Upper lobe of left lung (tissue), 6 donors: ENCODE measurements around the gene EVA1B. TPM values are rescaled to one million over a fixed set of nuclear protein-coding genes. Genes with fewer than 3 reads are reported as not detected.

ENCODE experiments used
- ATAC-seq, 2 donors: fragments of 200-7000 bp; cut with Tn5 transposase; one replicate each; pipeline ENCODE4 v1.9.1; 2022; ENCODE audit warnings: mild to moderate bottlenecking in 2 of 2, moderate library complexity in 2 of 2; ENCODE audit not compliant: low FRiP score in 2 of 2
- DNase-seq, 2 donors: peaks; one replicate each; pipeline ENCODE4 v3.0.0-alpha.2; 2019 to 2020
- H3K27ac ChIP-seq, 4 donors: fragments of 200-600 bp; sonication (generic); one replicate each; pipeline ENCODE4 v1.5.1; 2016 to 2019
- H3K27me3 ChIP-seq, 4 donors: fragments of 200-600 bp; sonication (generic); one replicate each; pipeline ENCODE4 v1.5.1; 2017 to 2019
- H3K36me3 ChIP-seq, 4 donors: fragments of 200-600 bp; sonication (generic); one replicate each; pipeline ENCODE4 v1.5.1; 2016 to 2019
- H3K4me1 ChIP-seq, 4 donors: fragments of 200-600 bp; sonication (generic); one replicate each; pipeline ENCODE4 v1.5.1; 2018 to 2019
- H3K4me3 ChIP-seq, 4 donors: fragments of 200-600 bp; sonication (generic); one replicate each; pipeline ENCODE4 v1.5.1; 2017 to 2019; ENCODE audit warnings: mild to moderate bottlenecking in 2 of 4, moderate library complexity in 1 of 4
- H3K9me3 ChIP-seq, 4 donors: fragments of 200-600 bp; sonication (generic); one replicate each; pipeline ENCODE4 v1.5.1; 2018 to 2019
- EP300 ChIP-seq, 4 donors: sonication (generic); formaldehyde crosslinking; IDR thresholded peaks; one replicate each; pipeline ENCODE4 v1.5.1; 2017; ENCODE audit warnings: antibody characterized with exemption in 4 of 4, control low read depth in 2 of 4
- POLR2A ChIP-seq, 4 donors: fragments of 450-650 bp; IDR thresholded peaks; one replicate each; pipeline ENCODE4 v1.5.1; 2016 to 2017; ENCODE audit warnings: antibody characterized with exemption in 4 of 4, mild to moderate bottlenecking in 2 of 4
- POLR2AphosphoS5 ChIP-seq, 2 donors: sonication (generic); formaldehyde crosslinking; IDR thresholded peaks; one replicate each; pipeline ENCODE4 v1.5.1; 2017; ENCODE audit warnings: antibody characterized with exemption in 2 of 2
- WGBS, 2 donors: methylation state at CpG; one replicate each; pipeline ENCODE4 v1.1.5; 2017 to 2018; 5-methylcytosine and 5-hydroxymethylcytosine counted together
- total RNA-seq, 6 donors: library from RNA; depleted of rRNA in 4 of 6; stranded (reverse); fragments of >200 nt in 4 of 6; gene quantifications; one replicate each; pipeline versions ENCODE4 v1.1.0 to v1.2.1, GENCODE V29; 2016 to 2021
- TF ChIP-seq, protein P1 (sequence below), 6 experiments: fragments of 450-650 bp in 4 of 6; fragments of 200-600 bp in 2 of 6; sonication (generic) in 2 of 6; IDR thresholded peaks; one replicate each; pipeline ENCODE4 v1.5.1; 2016 to 2019; ENCODE audit warnings: antibody characterized with exemption in 6 of 6
- donor health status: DM: no; HTN: no; CAD: no; lungs with moderate emphysema.
- donor health status: DM: no; HTN: yes; CAD: no; lungs with severe emphysema.

The EVA1B gene, protein sequence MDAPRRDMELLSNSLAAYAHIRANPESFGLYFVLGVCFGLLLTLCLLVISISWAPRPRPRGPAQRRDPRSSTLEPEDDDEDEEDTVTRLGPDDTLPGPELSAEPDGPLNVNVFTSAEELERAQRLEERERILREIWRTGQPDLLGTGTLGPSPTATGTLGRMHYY
- 10 to 100 TPM; 24.3 to 97.9 (median 36.6) TPM for total RNA-seq

GRCh38 chr1:36323636-36324352 is at the start of gene EVA1B:
TSS of gene EVA1B (minus strand) at chr1:36323645. CDS start at chr1:36323037, 608 bp downstream.
- Histone ChIP-seq H3K27ac (peak within 1 kb of the TSS; percentile 79 to 92 (median 88)), H3K4me3 (peak within 1 kb of the TSS; percentile 68 to 95 (median 83)), H3K9me3 (no peaks in the 10 kb centered on the region), H3K4me1 (peaks cover 30 to 49% (median 44%) of the 10 kb centered on the region in 4 donors), H3K27me3 (no peaks in the 10 kb centered on the region), H3K36me3 (peaks cover 0 to 13% (median 0%) of the 10 kb centered on the region in 4 donors)
- DNase-seq (peak; percentile 89 to 94), ATAC-seq (peak in 1 of 2 donors; percentile 72)
- whole genome bisulfite sequencing, 2 donors: 4% methylated on average over 12 to 30 of the region's 36 CpGs
- TF ChIP-seq POLR2AphosphoS5 (IDR thresholded peaks at IDR 0.05): peak in 1 of 2 donors; percentile 54
- TF ChIP-seq, protein P1, sequence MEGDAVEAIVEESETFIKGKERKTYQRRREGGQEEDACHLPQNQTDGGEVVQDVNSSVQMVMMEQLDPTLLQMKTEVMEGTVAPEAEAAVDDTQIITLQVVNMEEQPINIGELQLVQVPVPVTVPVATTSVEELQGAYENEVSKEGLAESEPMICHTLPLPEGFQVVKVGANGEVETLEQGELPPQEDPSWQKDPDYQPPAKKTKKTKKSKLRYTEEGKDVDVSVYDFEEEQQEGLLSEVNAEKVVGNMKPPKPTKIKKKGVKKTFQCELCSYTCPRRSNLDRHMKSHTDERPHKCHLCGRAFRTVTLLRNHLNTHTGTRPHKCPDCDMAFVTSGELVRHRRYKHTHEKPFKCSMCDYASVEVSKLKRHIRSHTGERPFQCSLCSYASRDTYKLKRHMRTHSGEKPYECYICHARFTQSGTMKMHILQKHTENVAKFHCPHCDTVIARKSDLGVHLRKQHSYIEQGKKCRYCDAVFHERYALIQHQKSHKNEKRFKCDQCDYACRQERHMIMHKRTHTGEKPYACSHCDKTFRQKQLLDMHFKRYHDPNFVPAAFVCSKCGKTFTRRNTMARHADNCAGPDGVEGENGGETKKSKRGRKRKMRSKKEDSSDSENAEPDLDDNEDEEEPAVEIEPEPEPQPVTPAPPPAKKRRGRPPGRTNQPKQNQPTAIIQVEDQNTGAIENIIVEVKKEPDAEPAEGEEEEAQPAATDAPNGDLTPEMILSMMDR (IDR thresholded peaks at IDR 0.05): no peak

DNA sequence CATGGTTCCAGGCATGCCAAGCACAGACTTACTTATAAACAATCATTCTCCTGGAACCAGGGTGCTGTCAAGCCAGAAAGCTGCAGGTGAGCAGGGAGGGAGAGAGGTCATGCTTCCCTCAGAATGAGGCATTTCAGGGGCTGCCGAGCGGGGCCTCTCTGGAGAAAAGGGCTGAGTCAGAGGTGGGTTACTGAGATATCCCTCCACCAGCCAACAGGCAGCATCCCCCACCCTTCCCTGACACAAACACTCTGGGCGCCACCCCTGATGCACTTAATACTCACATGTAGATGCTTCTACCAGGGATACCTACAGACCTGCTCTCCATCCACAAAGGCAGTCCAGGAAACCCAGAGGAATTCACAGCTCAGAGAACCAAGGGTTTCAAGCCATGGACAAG is 49.2 kb upstream of the EVA1B start:
- H3K4me1 ChIP-seq: peaks cover 61 to 76% (median 64%) of the 10 kb centered on the region in 4 donors
- no peaks in the 10 kb centered on the region for H3K27me3 ChIP-seq
- ATAC-seq (no peak), DNase-seq (no peak)
- H3K27ac ChIP-seq: peak overlapping the region; percentile 91 to 96 (median 94)
- H3K9me3 ChIP-seq: no peaks in the 10 kb centered on the region
- 77% methylated on average over 3 of the region's 3 CpGs; no CpG with 5 or more reads in 1 of the 2 donors for WGBS, 2 donors
- peaks cover 0 to 10% (median 2%) of the 10 kb centered on the region in 4 donors for H3K36me3 ChIP-seq
- H3K4me3 ChIP-seq: no peak overlapping the region
- no peak for TF ChIP-seq POLR2A (IDR thresholded peaks at IDR 0.05)

DNA sequence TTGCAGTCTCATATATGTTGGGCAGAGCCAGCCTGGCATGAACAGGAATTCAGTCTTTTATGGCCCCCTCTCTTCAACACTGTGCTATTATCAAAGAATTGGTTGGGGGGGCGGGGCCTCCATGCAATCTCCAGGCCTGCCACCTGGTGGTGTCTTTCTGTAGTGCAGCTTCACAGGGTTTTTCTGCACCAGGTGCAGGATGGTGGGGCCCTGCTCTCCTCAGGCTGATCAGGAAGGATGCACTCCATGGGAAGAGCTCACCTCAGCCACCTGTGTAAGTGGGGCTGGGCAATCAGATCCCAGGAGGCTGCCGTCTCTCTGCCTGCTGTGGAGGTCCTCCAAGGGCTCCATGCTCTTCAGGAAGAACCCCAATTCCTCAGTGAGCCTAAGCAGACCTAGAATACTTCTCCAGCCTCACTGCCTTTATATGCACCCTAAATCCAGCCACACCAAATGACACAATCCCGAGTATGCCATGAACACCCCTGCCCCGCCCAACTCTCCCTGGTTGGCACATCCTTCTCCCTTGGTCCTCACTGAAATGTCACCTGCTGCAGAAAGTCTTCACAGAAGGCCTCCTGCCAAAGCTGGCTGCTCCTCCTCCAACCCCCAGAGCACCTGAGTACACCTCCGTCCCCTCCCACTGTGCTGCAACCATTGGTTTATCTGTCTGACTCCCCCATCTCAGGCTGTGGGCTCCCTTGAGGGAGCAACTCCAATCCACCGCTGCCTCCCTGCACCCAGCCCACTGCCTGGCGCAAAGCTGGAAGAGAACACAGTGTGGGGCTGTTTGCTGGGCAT is 45.8 kb upstream of the EVA1B start:
- H3K27me3 ChIP-seq: no peaks in the 10 kb centered on the region
- peak; percentile 68 to 82 for ATAC-seq
- WGBS, 2 donors: 59 to 65% methylated on average over 7 of the region's 7 CpGs
- peak in 1 of 2 donors; percentile 75 for DNase-seq
- peaks cover 54 to 77% (median 68%) of the 10 kb centered on the region in 4 donors for H3K4me1 ChIP-seq
- no peak for TF ChIP-seq POLR2A (IDR thresholded peaks at IDR 0.05)
- no peak for TF ChIP-seq POLR2AphosphoS5 (IDR thresholded peaks at IDR 0.05)
- no peak for TF ChIP-seq EP300 (IDR thresholded peaks at IDR 0.05)
- TF ChIP-seq, protein P1 (IDR thresholded peaks at IDR 0.05): peak; percentile 87 to 91 (median 90)
- peaks cover 0 to 6% (median 3%) of the 10 kb centered on the region in 4 donors for H3K36me3 ChIP-seq
- H3K9me3 ChIP-seq: no peaks in the 10 kb centered on the region
- H3K4me3 ChIP-seq: no peak overlapping the region
- peak overlapping the region in 2 of 4 donors; percentile 39 to 61 for H3K27ac ChIP-seq

GRCh38 chr1:36367798-36368197 is 44.4 kb upstream of the EVA1B start:
- DNase-seq (no peak), ATAC-seq (no peak)
- Histone ChIP-seq H3K9me3 (no peaks in the 10 kb centered on the region), H3K4me1 (peaks cover 39 to 62% (median 54%) of the 10 kb centered on the region in 4 donors), H3K36me3 (peaks cover 0 to 12% (median 6%) of the 10 kb centered on the region in 4 donors), H3K4me3 (no peak overlapping the region), H3K27ac (peak overlapping the region in 3 of 4 donors; percentile 8 to 78 (median 73)), H3K27me3 (no peaks in the 10 kb centered on the region)
- TF ChIP-seq POLR2A (IDR thresholded peaks at IDR 0.05) (no peak), EP300 (IDR thresholded peaks at IDR 0.05) (no peak), POLR2AphosphoS5 (IDR thresholded peaks at IDR 0.05) (no peak)
- TF ChIP-seq, protein P1 (IDR thresholded peaks at IDR 0.05): no peak
- 87 to 90% methylated on average over 4 of the region's 4 CpGs for WGBS, 2 donors

DNA sequence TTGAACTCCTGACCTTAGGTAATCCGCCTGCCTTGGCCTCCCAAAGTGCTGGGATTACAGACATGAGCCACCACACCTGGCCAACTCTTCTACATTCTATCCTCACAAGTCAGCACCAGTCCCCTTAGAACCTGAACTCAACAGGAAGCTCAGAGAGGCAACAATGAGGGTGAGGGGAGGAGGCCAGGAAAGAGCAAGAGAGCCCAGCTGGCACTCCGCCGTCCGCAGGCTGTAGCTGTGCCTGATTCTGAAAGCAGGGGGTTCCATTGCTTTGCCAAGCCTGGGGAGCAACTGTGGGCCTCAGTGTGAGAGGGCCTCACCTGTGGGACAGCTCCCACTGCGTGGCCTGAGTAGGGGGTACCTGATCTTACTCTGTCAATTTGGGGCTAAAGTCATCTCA is 43.6 kb upstream of the EVA1B start:
- no peak for DNase-seq
- peaks cover 35 to 58% (median 46%) of the 10 kb centered on the region in 4 donors for H3K4me1 ChIP-seq
- no peaks in the 10 kb centered on the region for H3K27me3 ChIP-seq
- H3K4me3 ChIP-seq: no peak overlapping the region
- ATAC-seq: no peak
- H3K9me3 ChIP-seq: no peaks in the 10 kb centered on the region
- peak overlapping the region; percentile 8 to 78 (median 68) for H3K27ac ChIP-seq
- TF ChIP-seq, protein P1 (IDR thresholded peaks at IDR 0.05): no peak
- TF ChIP-seq EP300 (IDR thresholded peaks at IDR 0.05) (no peak), POLR2AphosphoS5 (IDR thresholded peaks at IDR 0.05) (no peak), POLR2A (IDR thresholded peaks at IDR 0.05) (no peak)
- peaks cover 1 to 19% (median 13%) of the 10 kb centered on the region in 4 donors for H3K36me3 ChIP-seq
- 52 to 55% methylated on average over 4 to 5 of the region's 5 CpGs for WGBS, 2 donors
